B cell (primary cell): ENCODE data around the gene ZNF804A. TPM values are rescaled to one million over a fixed set of nuclear protein-coding genes. Genes with fewer than 3 reads are reported as not detected.

Source experiments
- ATAC-seq: fragments of 200-7000 bp; cut with Tn5 transposase; one replicate; pipeline ENCODE4 v1.10.0; 2021; ENCODE audit warnings: low read depth, mild to moderate bottlenecking, moderate number of reproducible peaks, moderate library complexity
- CTCF ChIA-PET: fragments of 350-600 bp; sonication (Branson Sonifier 250); formaldehyde crosslinking; loops from one replicate; lab custom pipeline; 2021; ENCODE audit warnings: antibody characterized with exemption, inconsistent platforms; lab: Charles Lee
- POLR2A ChIA-PET: fragments of 350-600 bp; sonication (Branson Sonifier 250); formaldehyde crosslinking; loops from one replicate; lab custom pipeline; 2021; ENCODE audit warnings: antibody characterized with exemption; lab: Charles Lee
- DNase-seq: peaks from one replicate; pipeline ENCODE4 v3.0.0; 2013
- H2AFZ ChIP-seq: 2 replicates; pipeline ENCODE4 v1.6.1; 2012; ENCODE audit warnings: mild to moderate bottlenecking, low read depth, low read length; ENCODE audit not compliant: insufficient read depth, poor library complexity, severe bottlenecking
- H3K27ac ChIP-seq, 2 donors: 1 replicate in 1 of 2; 2 replicates in 1 of 2; pipeline ENCODE4 v1.5.1; 2012 to 2013; ENCODE audit warnings: low read length in 2 of 2, mild to moderate bottlenecking in 2 of 2, moderate library complexity in 1 of 2
- H3K27me3 ChIP-seq, 4 experiments: fragments of 200-600 bp in 1 of 4; sonication (generic) in 1 of 4; replicated peaks in 1 of 4; 1 replicate in 2 of 4; 2 replicates in 2 of 4; pipeline versions ENCODE4 v1.6.1 to v1.7.0; 2013 to 2016; ENCODE audit warnings: low read length in 3 of 4, mild to moderate bottlenecking in 2 of 4, mixed read lengths in 1 of 4, moderate library complexity in 1 of 4; ENCODE audit not compliant: insufficient read depth in 4 of 4, control insufficient read depth in 3 of 4; ENCODE audit errors: control extremely low read depth in 1 of 4
- H3K36me3 ChIP-seq, 2 experiments: replicated peaks in 1 of 2; 1 replicate in 1 of 2; 2 replicates in 1 of 2; pipeline versions ENCODE4 v1.6.1 to v1.7.1; 2013; ENCODE audit warnings: low read length in 1 of 2; ENCODE audit not compliant: insufficient read depth in 2 of 2, control insufficient read depth in 1 of 2; ENCODE audit errors: control extremely low read depth in 1 of 2, extremely low read depth in 1 of 2
- H3K4me1 ChIP-seq, 2 donors: fragments of 200-600 bp in 1 of 2; sonication (generic) in 1 of 2; 1 replicate in 1 of 2; 2 replicates in 1 of 2; pipeline versions ENCODE4 v1.5.1 to v1.6.1; 2013 to 2017; ENCODE audit warnings: low read length in 2 of 2; ENCODE audit not compliant: control insufficient read depth in 2 of 2, insufficient read depth in 2 of 2
- H3K4me2 ChIP-seq: replicated peaks from 2 replicates; pipeline ENCODE3; 2012; ENCODE audit warnings: mild to moderate bottlenecking, low read depth, low read length; ENCODE audit not compliant: poor library complexity, severe bottlenecking
- H3K4me3 ChIP-seq, 5 experiments: fragments of 200-600 bp in 1 of 5; sonication (generic) in 1 of 5; 1 replicate in 3 of 5; 2 replicates in 2 of 5; pipeline versions ENCODE4 v1.5.1 to v1.7.0; 2011 to 2016; ENCODE audit warnings: low read length in 4 of 5, mild to moderate bottlenecking in 4 of 5, low read depth in 2 of 5, control low read depth in 1 of 5, moderate library complexity in 1 of 5; ENCODE audit not compliant: insufficient read depth in 1 of 5; ENCODE audit errors: control extremely low read depth in 1 of 5, extremely low read depth in 1 of 5
- H3K79me2 ChIP-seq: fragments of 200-600 bp; sonication (generic); one replicate; pipeline ENCODE4 v1.6.0; 2016; ENCODE audit warnings: low read length; ENCODE audit not compliant: control insufficient read depth, insufficient read depth
- H3K9ac ChIP-seq: fragments of 200-600 bp; sonication (generic); 2 replicates; pipeline ENCODE4 v1.6.1; 2017; ENCODE audit warnings: mild to moderate bottlenecking, low read length, moderate library complexity
- H3K9me3 ChIP-seq, 3 donors: one replicate each; pipeline versions ENCODE4 v1.6.1 to v1.7.1; 2013; ENCODE audit warnings: low read length in 2 of 3; ENCODE audit not compliant: control insufficient read depth in 2 of 3, insufficient read depth in 1 of 3; ENCODE audit errors: control extremely low read depth in 1 of 3
- H4K20me1 ChIP-seq: 2 replicates; pipeline ENCODE4 v1.6.0; 2012; ENCODE audit warnings: mild to moderate bottlenecking, low read length; ENCODE audit not compliant: insufficient read depth, control insufficient read depth, poor library complexity, severe bottlenecking
- H3K27ac Mint-ChIP-seq: one replicate; pipeline ENCODE4 v1.8.0; 2021; ENCODE audit warnings: mixed read lengths
- H3K27me3 Mint-ChIP-seq: one replicate; pipeline ENCODE4 v1.8.0; 2021; ENCODE audit warnings: mixed read lengths
- H3K4me1 Mint-ChIP-seq: one replicate; pipeline ENCODE4 v1.8.0; 2021; ENCODE audit warnings: mixed read lengths
- H3K4me3 Mint-ChIP-seq: one replicate; pipeline ENCODE4 v1.8.0; 2021; ENCODE audit warnings: mixed read lengths
- H3K9me3 Mint-ChIP-seq: one replicate; pipeline ENCODE4 v1.8.0; 2022; ENCODE audit warnings: mixed read lengths; ENCODE audit not compliant: insufficient read depth
- EZH2 ChIP-seq: IDR thresholded peaks from 2 replicates; pipeline ENCODE4 v1.6.1; 2012; ENCODE audit warnings: borderline replicate concordance, low read depth, mild to moderate bottlenecking, moderate library complexity, low read length; ENCODE audit not compliant: insufficient read depth, poor library complexity, severe bottlenecking
- WGBS: methylation state at CpG from one replicate; pipeline ENCODE4 v1.1.5; 2013; ENCODE audit warnings: missing lambda C conversion rate; ENCODE audit not compliant: insufficient coverage; 5-methylcytosine and 5-hydroxymethylcytosine counted together
- intact Hi-C: fragments of 100-400 bp; cut with micrococcal nuclease; formaldehyde crosslinking; loops from one replicate; pipeline ENCODE4 v1.10.0; 2022
- polyA plus RNA-seq: library from polyadenylated mRNA; depleted of rRNA; stranded (reverse); fragments of >200 nt; gene quantifications from 2 replicates; pipeline ENCODE4 v1.2.3, GENCODE V29; 2012
- total RNA-seq, 2 donors: library from RNA; stranded (reverse); fragments of 120-200 nt in 1 of 2; gene quantifications; 1 replicate in 1 of 2; 2 replicates in 1 of 2; pipeline versions ENCODE4 v1.2.3 to v1.2.4, GENCODE V29; 2013 to 2022
- TF ChIP-seq, protein P1 (sequence below): fragments of 200-600 bp; IDR thresholded peaks from one replicate; pipeline ENCODE4 v1.8.0; 2022; ENCODE audit warnings: antibody characterized with exemption, mild to moderate bottlenecking

ZNF804A gene
- total and polyA plus RNA-seq, 2 donors (not counting 1 experiment from before 2014, with no cell fraction given) = 1.2 to 2.4 TPM

DNA sequence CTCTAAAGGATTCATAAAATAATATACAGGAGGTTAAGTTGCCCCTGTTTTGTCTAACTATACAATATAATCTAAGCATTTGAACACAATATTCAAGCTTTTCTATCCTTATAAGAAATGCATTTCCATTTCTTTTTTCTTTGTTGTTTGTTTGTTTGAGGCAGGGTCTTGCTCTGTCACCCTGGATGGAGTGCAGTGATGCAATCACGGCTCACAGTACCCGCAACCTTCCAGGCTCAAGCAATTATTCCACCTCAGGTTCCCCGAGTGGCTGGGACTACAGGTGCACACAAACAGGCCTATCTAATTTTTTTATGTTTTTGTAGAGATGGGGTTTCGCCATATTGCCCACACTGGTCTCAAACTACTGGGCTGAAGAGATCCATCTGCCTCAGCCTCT lies 307.8 kb downstream of the ZNF804A start:
- H3K27ac Mint-ChIP-seq = no peak overlapping the region
- no peaks in the 10 kb centered on the region for H3K36me3 ChIP-seq
- no peak overlapping the region for H3K27ac ChIP-seq
- WGBS = no CpG with 5 or more reads among the region's 4 CpGs
- H3K9me3 ChIP-seq = no peaks in the 10 kb centered on the region
- H3K9me3 Mint-ChIP-seq = no peaks in the 10 kb centered on the region
- no peaks in the 10 kb centered on the region for H3K27me3 Mint-ChIP-seq
- no peaks in the 10 kb centered on the region for H3K27me3 ChIP-seq
- H3K4me3 ChIP-seq = no peak overlapping the region
- H3K4me2 ChIP-seq = no peak overlapping the region
- no peaks in the 10 kb centered on the region for H3K4me1 ChIP-seq
- H4K20me1 ChIP-seq = no peaks in the 10 kb centered on the region
- intact Hi-C loops = no loop called here
- H2AFZ ChIP-seq = no peak overlapping the region
- POLR2A ChIA-PET = no interaction called here
- DNase-seq (no peak), ATAC-seq (no peak)
- H3K4me1 Mint-ChIP-seq = no peaks in the 10 kb centered on the region
- CTCF ChIA-PET = interaction anchor here (0.5 kb wide), 1 partner anchor 852 kb away, joined by 3 read pairs; no protein-coding TSS in a partner anchor
- H3K9ac ChIP-seq = no peak overlapping the region
- no peak for TF ChIP-seq EZH2
- TF ChIP-seq, protein P1, sequence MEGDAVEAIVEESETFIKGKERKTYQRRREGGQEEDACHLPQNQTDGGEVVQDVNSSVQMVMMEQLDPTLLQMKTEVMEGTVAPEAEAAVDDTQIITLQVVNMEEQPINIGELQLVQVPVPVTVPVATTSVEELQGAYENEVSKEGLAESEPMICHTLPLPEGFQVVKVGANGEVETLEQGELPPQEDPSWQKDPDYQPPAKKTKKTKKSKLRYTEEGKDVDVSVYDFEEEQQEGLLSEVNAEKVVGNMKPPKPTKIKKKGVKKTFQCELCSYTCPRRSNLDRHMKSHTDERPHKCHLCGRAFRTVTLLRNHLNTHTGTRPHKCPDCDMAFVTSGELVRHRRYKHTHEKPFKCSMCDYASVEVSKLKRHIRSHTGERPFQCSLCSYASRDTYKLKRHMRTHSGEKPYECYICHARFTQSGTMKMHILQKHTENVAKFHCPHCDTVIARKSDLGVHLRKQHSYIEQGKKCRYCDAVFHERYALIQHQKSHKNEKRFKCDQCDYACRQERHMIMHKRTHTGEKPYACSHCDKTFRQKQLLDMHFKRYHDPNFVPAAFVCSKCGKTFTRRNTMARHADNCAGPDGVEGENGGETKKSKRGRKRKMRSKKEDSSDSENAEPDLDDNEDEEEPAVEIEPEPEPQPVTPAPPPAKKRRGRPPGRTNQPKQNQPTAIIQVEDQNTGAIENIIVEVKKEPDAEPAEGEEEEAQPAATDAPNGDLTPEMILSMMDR = no peak
- H3K4me3 Mint-ChIP-seq = no peak overlapping the region
- H3K79me2 ChIP-seq = no peaks in the 10 kb centered on the region

GRCh38 chr2:184906709-184907108 lies 308.4 kb downstream of the ZNF804A start:
- H2AFZ ChIP-seq = no peak overlapping the region
- no peaks in the 10 kb centered on the region for H3K9me3 ChIP-seq
- no peak overlapping the region for H3K4me3 Mint-ChIP-seq
- no peaks in the 10 kb centered on the region for H3K36me3 ChIP-seq
- H3K4me1 ChIP-seq = no peaks in the 10 kb centered on the region
- H3K27ac Mint-ChIP-seq = no peak overlapping the region
- ATAC-seq (no peak), DNase-seq (no peak)
- ChIA-PET CTCF (no interaction called here), POLR2A (no interaction called here)
- intact Hi-C loops = no loop called here
- no peaks in the 10 kb centered on the region for H3K79me2 ChIP-seq
- no peaks in the 10 kb centered on the region for H4K20me1 ChIP-seq
- no peak overlapping the region for H3K4me3 ChIP-seq
- no peaks in the 10 kb centered on the region for H3K4me1 Mint-ChIP-seq
- H3K9me3 Mint-ChIP-seq = no peaks in the 10 kb centered on the region
- TF ChIP-seq, protein P1 = no peak
- no peak for TF ChIP-seq EZH2
- H3K27me3 Mint-ChIP-seq = no peaks in the 10 kb centered on the region
- no peaks in the 10 kb centered on the region for H3K27me3 ChIP-seq
- no peak overlapping the region for H3K4me2 ChIP-seq
- WGBS = no CpG with 5 or more reads among the region's 1 CpG
- H3K27ac ChIP-seq = no peak overlapping the region
- no peak overlapping the region for H3K9ac ChIP-seq
